Measurements from ENCODE around the gene CFC1.
"Not testable (repeated sequence)": the region's sequence is repeated elsewhere in the genome, so short reads cannot be mapped to it uniquely, and the experiment has no call there.

Gene CFC1

GRCh38 chr2:130556441-130556840 is 42.9 kb downstream of the CFC1 start:
- H3K36me3 ChIP-seq, DNase-seq, H3K27ac ChIP-seq: not testable (repeated sequence)

DNA sequence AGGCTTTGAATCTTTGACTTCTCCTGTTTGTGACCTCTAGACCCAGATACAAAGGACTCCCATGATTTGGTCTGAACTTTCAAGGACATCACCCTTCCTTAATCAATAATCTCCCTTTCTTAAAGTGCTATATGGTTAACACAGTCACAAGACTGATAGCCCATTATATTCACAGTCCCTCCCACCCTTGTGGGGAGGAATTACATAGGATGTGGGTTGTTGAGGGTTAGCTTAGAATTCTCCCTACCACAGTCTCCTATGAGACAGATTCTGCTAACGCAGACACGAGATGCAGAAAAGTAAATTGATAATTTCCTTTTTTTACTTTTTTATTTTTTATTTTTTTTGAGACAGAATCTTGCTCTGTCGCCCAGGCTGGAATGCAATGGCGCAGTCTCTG is 45.2 kb downstream of the CFC1 start:
- H3K27me3 ChIP-seq (ENCODE audit: insufficient read depth, low read depth, severe bottlenecking); H3K36me3 ChIP-seq; H3K9me3 ChIP-seq (ENCODE audit: severe bottlenecking); DNase-seq; H3K27ac ChIP-seq; H3K4me3 ChIP-seq (ENCODE audit: low read depth, low read length): not testable (repeated sequence)

More at GRCh38 chr2:130556441-130556840, 42.9 kb downstream of the CFC1 start:
- H3K27me3 ChIP-seq (ENCODE audit: insufficient read depth, low read depth, severe bottlenecking); H3K4me3 ChIP-seq (ENCODE audit: low read depth, low read length); H3K9me3 ChIP-seq (ENCODE audit: severe bottlenecking): not testable (repeated sequence)

- not testable (repeated sequence) for H3K27ac ChIP-seq; H3K4me3 ChIP-seq (ENCODE audit: low read depth, low read length); DNase-seq; H3K36me3 ChIP-seq; H3K27me3 ChIP-seq (ENCODE audit: insufficient read depth, low read depth, severe bottlenecking); H3K9me3 ChIP-seq (ENCODE audit: severe bottlenecking)
Measured at GRCh38 chr2:130549475-130549874, 49.9 kb downstream of the CFC1 start.

- H3K4me3 ChIP-seq (ENCODE audit: low read depth, low read length); H3K27ac ChIP-seq; H3K27me3 ChIP-seq (ENCODE audit: insufficient read depth, low read depth, severe bottlenecking); H3K36me3 ChIP-seq; H3K9me3 ChIP-seq (ENCODE audit: severe bottlenecking); DNase-seq: not testable (repeated sequence)
Measured at GRCh38 chr2:130548418-130548817, 51.0 kb downstream of the CFC1 start.

DNA sequence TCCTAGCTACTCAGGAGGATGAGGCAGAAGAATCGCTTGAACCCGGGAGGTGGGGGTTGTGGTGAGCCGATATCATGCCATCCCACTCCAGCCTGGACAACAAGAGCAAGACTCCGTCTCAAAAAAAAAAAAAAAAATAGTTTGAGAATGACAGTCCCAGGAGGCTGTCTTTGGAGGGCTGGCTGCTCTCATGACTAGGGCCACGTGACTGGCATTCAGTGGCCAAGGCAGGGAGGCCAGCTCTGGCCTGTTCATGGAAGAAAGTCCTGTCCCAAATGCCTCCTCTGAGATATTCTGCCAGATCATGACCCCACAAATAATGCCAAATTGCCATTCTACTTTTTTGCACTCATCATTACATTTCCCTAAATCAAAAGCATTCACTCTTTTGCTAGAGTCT is 54.4 kb downstream of the CFC1 start:
- H3K27ac ChIP-seq; H3K36me3 ChIP-seq; DNase-seq; H3K27me3 ChIP-seq (ENCODE audit: insufficient read depth, low read depth, severe bottlenecking); H3K9me3 ChIP-seq (ENCODE audit: severe bottlenecking); H3K4me3 ChIP-seq (ENCODE audit: low read depth, low read length): not testable (repeated sequence)

DNA sequence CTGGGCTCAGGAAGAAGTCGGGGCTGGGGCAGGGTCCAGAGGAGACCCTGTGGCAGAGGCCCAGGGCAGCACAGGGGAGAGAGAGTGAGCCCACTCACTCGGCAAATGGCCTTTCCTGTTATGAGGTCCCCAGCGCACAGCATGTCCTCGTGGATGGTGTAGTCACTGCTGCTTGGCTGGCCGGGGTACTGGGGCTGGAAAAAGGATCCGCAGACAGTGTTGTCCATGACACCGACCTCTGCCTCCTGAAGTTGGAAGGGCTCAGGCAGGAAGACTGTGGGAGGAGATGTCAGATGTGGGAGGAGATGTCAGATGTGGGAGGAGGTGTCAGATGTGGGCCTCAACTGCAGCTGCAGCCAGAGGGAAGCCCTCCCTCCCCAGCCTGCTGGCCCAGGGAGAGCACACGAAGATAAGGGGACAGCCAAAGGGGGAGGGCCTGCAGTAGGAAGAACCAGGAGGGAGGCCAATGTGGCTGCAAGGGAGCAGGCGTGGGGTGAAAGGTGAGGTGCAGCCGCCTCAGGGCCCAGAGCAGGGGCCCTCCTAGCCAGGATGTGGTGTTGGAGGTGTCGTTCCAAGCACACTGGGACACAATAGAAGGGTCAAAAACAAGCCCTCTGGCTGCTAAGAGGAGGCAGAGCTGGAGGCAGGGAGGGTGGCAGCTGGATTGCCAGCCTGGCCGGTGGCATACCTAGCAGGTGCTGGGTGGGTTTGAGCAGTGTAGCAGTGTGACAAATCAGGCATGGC is 55.4 kb downstream of the CFC1 start:
- not testable (repeated sequence) for H3K27me3 ChIP-seq (ENCODE audit: insufficient read depth, low read depth, severe bottlenecking); DNase-seq; H3K36me3 ChIP-seq; H3K27ac ChIP-seq; H3K4me3 ChIP-seq (ENCODE audit: low read depth, low read length); H3K9me3 ChIP-seq (ENCODE audit: severe bottlenecking)

- DNase-seq; H3K4me3 ChIP-seq (ENCODE audit: low read depth, low read length); H3K27me3 ChIP-seq (ENCODE audit: insufficient read depth, low read depth, severe bottlenecking); H3K9me3 ChIP-seq (ENCODE audit: severe bottlenecking); H3K27ac ChIP-seq; H3K36me3 ChIP-seq: not testable (repeated sequence)
Measured at GRCh38 chr2:130542789-130543188, 56.6 kb downstream of the CFC1 start.
